Hepatocyte (in vitro differentiated cells): ENCODE results near the gene MICAL2. TPM values are rescaled to one million over a fixed set of nuclear protein-coding genes. Genes with fewer than 3 reads are reported as not detected.

ENCODE experiments used
- DNase-seq: peaks from one replicate; pipeline ENCODE4 v3.0.0-alpha.2; 2016; ENCODE audit warnings: low spot score
- H2AFZ ChIP-seq: fragments of 200-600 bp; sonication (generic); 2 replicates; pipeline ENCODE4 v1.6.0; 2016; ENCODE audit warnings: antibody characterized with exemption, mild to moderate bottlenecking
- H3K27ac ChIP-seq: fragments of 200-600 bp; sonication (generic); 2 replicates; pipeline ENCODE4 v1.5.1; 2016; ENCODE audit warnings: mild to moderate bottlenecking
- H3K27me3 ChIP-seq: fragments of 200-600 bp; sonication (generic); 2 replicates; pipeline ENCODE4 v1.6.1; 2016
- H3K36me3 ChIP-seq: fragments of 200-600 bp; sonication (generic); replicated peaks from 2 replicates; pipeline ENCODE4 v1.5.1; 2016; ENCODE audit warnings: low read depth; ENCODE audit not compliant: insufficient read depth
- H3K4me1 ChIP-seq: fragments of 200-600 bp; sonication (generic); 2 replicates; pipeline ENCODE4 v1.5.1; 2016; ENCODE audit warnings: mild to moderate bottlenecking, moderate library complexity; ENCODE audit not compliant: insufficient read depth
- H3K4me2 ChIP-seq: fragments of 200-600 bp; sonication (generic); 2 replicates; pipeline ENCODE4 v1.6.0; 2016
- H3K4me3 ChIP-seq: fragments of 200-600 bp; sonication (generic); 2 replicates; pipeline ENCODE4 v1.5.1; 2016; ENCODE audit warnings: mild to moderate bottlenecking
- H3K79me2 ChIP-seq: fragments of 200-600 bp; sonication (generic); 2 replicates; pipeline ENCODE4 v1.6.0; 2017; ENCODE audit warnings: mild to moderate bottlenecking
- H3K9me2 ChIP-seq: fragments of 200-600 bp; sonication (generic); replicated peaks from 2 replicates; pipeline ENCODE4 v1.6.0; 2017; ENCODE audit warnings: mild to moderate bottlenecking; ENCODE audit not compliant: insufficient read depth
- H3K9me3 ChIP-seq: fragments of 200-600 bp; sonication (generic); 2 replicates; pipeline ENCODE4 v1.5.1; 2016; ENCODE audit warnings: low read depth, mild to moderate bottlenecking
- H4K20me1 ChIP-seq: fragments of 200-600 bp; sonication (generic); 2 replicates; pipeline ENCODE4 v1.6.0; 2016; ENCODE audit warnings: mild to moderate bottlenecking; ENCODE audit not compliant: insufficient read depth, poor library complexity, severe bottlenecking
- EZH2 ChIP-seq: fragments of 200-600 bp; sonication (generic); IDR thresholded peaks from 2 replicates; pipeline ENCODE4 v1.6.1; 2016; ENCODE audit warnings: antibody characterized with exemption, mild to moderate bottlenecking, borderline replicate concordance
- EZH2phosphoT487 ChIP-seq: fragments of 200-600 bp; sonication (generic); IDR thresholded peaks from one replicate; pipeline ENCODE4 v1.6.1; 2018; ENCODE audit warnings: antibody characterized with exemption, mild to moderate bottlenecking, low read depth, moderate library complexity; ENCODE audit not compliant: unreplicated experiment, severe bottlenecking
- WGBS: methylation state at CpG from one replicate; pipeline ENCODE4 v1.1.6; 2016; ENCODE audit warnings: low lambda C conversion rate; ENCODE audit errors: missing lambda C conversion rate; 5-methylcytosine and 5-hydroxymethylcytosine counted together
- polyA plus RNA-seq: library from polyadenylated mRNA; unstranded; fragments of >200 nt; fragmentation: Nextera tagmentation; extraction: Ambion mirVana; gene quantifications from 2 replicates; pipeline ENCODE4 v1.2.1, GENCODE V29; 2016
- total RNA-seq: library from RNA; depleted of rRNA; stranded (reverse); fragments of >200 nt; gene quantifications from 2 replicates; pipeline ENCODE4 v1.2.3, GENCODE V29; 2014
- TF ChIP-seq, protein P1 (sequence below): fragments of 200-600 bp; sonication (generic); IDR thresholded peaks from 2 replicates; pipeline ENCODE4 v1.5.1; 2016; ENCODE audit warnings: antibody characterized with exemption, mild to moderate bottlenecking; ENCODE audit not compliant: poor library complexity

MICAL2 gene
- total and polyA plus RNA-seq, 2 experiments from 2014 or later = 36.8 to 56.0 TPM

DNA sequence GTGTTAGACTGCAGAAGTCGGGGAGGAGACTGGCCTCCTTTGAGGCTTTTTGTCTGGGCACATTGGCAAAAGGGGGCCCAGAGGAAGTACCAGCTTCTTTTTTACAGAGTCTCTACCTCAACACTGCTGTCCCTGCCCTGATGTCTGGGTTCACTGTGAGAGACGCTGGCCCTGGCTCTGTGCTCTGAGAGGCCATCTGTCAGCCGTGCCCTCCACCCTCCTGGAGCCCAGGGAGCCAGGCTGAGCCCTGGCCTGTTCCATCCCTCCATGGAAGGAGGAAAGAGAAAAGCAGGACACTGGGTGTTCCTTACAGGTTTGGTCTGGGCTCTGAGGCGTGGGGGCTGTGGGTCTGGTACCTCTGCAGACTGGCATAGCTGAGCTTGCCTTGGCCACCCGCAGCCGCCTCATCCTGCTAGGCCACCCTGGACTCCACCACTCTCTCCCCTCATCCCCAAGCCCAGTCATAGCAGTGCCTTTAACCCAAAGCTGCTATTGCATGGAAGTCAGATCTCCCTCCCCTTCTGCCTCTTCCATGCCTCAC, 161.5 kb downstream of the MICAL2 start:
- Histone ChIP-seq H4K20me1 (no peaks in the 10 kb centered on the region), H3K79me2 (no peaks in the 10 kb centered on the region), H3K4me3 (no peak overlapping the region), H3K9me2 (no peaks in the 10 kb centered on the region), H3K36me3 (no peaks in the 10 kb centered on the region), H3K4me1 (peaks cover 20% of the 10 kb centered on the region), H3K27me3 (no peaks in the 10 kb centered on the region), H3K9me3 (no peaks in the 10 kb centered on the region), H3K4me2 (no peak overlapping the region), H2AFZ (no peak overlapping the region), H3K27ac (no peak overlapping the region)
- TF ChIP-seq EZH2phosphoT487 (no peak), EZH2 (no peak)
- TF ChIP-seq, protein P1, sequence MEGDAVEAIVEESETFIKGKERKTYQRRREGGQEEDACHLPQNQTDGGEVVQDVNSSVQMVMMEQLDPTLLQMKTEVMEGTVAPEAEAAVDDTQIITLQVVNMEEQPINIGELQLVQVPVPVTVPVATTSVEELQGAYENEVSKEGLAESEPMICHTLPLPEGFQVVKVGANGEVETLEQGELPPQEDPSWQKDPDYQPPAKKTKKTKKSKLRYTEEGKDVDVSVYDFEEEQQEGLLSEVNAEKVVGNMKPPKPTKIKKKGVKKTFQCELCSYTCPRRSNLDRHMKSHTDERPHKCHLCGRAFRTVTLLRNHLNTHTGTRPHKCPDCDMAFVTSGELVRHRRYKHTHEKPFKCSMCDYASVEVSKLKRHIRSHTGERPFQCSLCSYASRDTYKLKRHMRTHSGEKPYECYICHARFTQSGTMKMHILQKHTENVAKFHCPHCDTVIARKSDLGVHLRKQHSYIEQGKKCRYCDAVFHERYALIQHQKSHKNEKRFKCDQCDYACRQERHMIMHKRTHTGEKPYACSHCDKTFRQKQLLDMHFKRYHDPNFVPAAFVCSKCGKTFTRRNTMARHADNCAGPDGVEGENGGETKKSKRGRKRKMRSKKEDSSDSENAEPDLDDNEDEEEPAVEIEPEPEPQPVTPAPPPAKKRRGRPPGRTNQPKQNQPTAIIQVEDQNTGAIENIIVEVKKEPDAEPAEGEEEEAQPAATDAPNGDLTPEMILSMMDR = no peak
- 86% methylated on average over 5 of the region's 6 CpGs for WGBS
- no peak for DNase-seq

- H3K9me2 ChIP-seq = no peaks in the 10 kb centered on the region
- peaks cover 20% of the 10 kb centered on the region for H3K4me1 ChIP-seq
- H4K20me1 ChIP-seq = no peaks in the 10 kb centered on the region
- H3K27me3 ChIP-seq = no peaks in the 10 kb centered on the region
- H2AFZ ChIP-seq = no peak overlapping the region
- H3K4me2 ChIP-seq = no peak overlapping the region
- H3K36me3 ChIP-seq = no peaks in the 10 kb centered on the region
- no peaks in the 10 kb centered on the region for H3K79me2 ChIP-seq
- TF ChIP-seq, protein P1 = no peak
- no peak for TF ChIP-seq EZH2phosphoT487
- TF ChIP-seq EZH2 = no peak
- no peaks in the 10 kb centered on the region for H3K9me3 ChIP-seq
- WGBS = 92% methylated on average over 15 of the region's 15 CpGs
- no peak overlapping the region for H3K27ac ChIP-seq
- H3K4me3 ChIP-seq = no peak overlapping the region
- no peak for DNase-seq
These were observed 162.6 kb downstream of the MICAL2 start for GRCh38 chr11:12272821-12273617.

GRCh38 chr11:12273618-12273995, 163.2 kb downstream of the MICAL2 start:
- Histone ChIP-seq H3K4me3 (no peak overlapping the region), H3K4me1 (peaks cover 17% of the 10 kb centered on the region), H3K9me2 (no peaks in the 10 kb centered on the region), H3K36me3 (no peaks in the 10 kb centered on the region), H3K27ac (no peak overlapping the region), H3K79me2 (no peaks in the 10 kb centered on the region), H3K9me3 (no peaks in the 10 kb centered on the region), H3K4me2 (no peak overlapping the region), H4K20me1 (no peaks in the 10 kb centered on the region), H2AFZ (no peak overlapping the region), H3K27me3 (no peaks in the 10 kb centered on the region)
- TF ChIP-seq EZH2 (no peak), EZH2phosphoT487 (no peak)
- TF ChIP-seq, protein P1 = no peak
- 87% methylated on average over 2 of the region's 2 CpGs for WGBS
- no peak for DNase-seq

DNA sequence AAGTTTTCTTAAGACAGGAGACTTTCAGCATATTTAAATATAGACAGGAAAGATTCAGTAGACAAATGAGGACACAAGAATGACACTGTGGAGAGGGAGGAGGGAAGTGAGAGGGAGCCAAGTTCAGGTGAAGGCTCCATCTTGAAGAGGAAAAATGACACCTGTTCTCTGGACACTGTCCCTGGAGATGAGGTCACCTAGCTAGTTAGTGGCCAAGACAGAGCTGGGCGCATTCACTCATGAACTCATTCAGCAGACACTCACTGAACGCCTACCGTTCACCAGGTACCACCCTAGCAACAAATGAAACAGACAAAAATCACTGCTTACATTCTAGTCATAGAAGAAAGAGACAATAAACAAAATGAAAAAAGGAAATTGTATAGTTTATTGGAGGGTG, 163.7 kb downstream of the MICAL2 start:
- TF ChIP-seq, protein P1 = no peak
- TF ChIP-seq EZH2phosphoT487 = no peak
- TF ChIP-seq EZH2 = no peak
- Histone ChIP-seq H3K4me1 (peaks cover 13% of the 10 kb centered on the region), H3K9me3 (no peaks in the 10 kb centered on the region), H3K4me2 (no peak overlapping the region), H3K9me2 (no peaks in the 10 kb centered on the region), H3K27me3 (no peaks in the 10 kb centered on the region), H3K27ac (no peak overlapping the region), H3K4me3 (no peak overlapping the region), H4K20me1 (no peaks in the 10 kb centered on the region), H2AFZ (no peak overlapping the region), H3K79me2 (no peaks in the 10 kb centered on the region), H3K36me3 (no peaks in the 10 kb centered on the region)
- DNase-seq = no peak
- WGBS = 100% methylated on average over 3 of the region's 3 CpGs
